ENCODE data around the gene KCNH6.

Gene KCNH6

DNA sequence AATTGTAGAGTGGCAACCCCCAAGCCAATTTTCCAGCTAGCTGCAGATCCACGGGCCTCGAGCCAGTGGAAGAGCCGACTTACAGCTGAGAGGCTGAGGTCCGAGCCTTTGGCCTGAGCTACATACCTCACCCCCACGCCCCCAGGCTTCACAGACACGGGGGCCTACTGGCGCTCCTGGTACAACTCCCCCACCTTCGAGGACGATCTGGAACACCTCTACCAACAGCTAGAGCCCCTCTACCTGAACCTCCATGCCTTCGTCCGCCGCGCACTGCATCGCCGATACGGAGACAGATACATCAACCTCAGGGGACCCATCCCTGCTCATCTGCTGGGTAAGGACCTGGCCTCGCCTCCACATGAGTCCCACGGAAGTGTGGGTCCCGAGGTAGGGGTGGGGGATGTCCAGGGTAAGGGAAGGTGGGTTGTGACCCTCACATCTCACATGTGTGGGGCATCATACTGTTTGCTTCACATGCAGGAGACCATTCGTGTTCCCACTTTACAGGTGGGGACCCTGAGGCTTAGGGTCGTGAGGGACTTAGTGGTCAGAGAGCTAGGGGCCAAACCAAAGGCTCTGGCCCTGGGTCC is 42.9 kb upstream of the KCNH6 start:
- Histone ChIP-seq H3K27ac (ENCODE audit: low read length) (no peak overlapping the region), H3K36me3 (ENCODE audit: insufficient read depth, low read length) (no peaks in the 10 kb centered on the region), H4K20me1 (ENCODE audit: insufficient read depth, low read length) (peaks cover 21% of the 10 kb centered on the region), H3K9me3 (ENCODE audit: insufficient read depth, low read length, severe bottlenecking) (no peaks in the 10 kb centered on the region), H3K27me3 (ENCODE audit: insufficient read depth, low read length, poor library complexity) (peaks cover 35% of the 10 kb centered on the region), H3K79me2 (ENCODE audit: insufficient read depth, low read length) (no peaks in the 10 kb centered on the region), H3K4me3 (ENCODE audit: low read depth in 1 of 2, low read length in 2 of 2) (no peak overlapping the region), H3K4me2 (ENCODE audit: insufficient read depth, low read length) (no peak overlapping the region), H2AFZ (ENCODE audit: low read depth, low read length) (no peak overlapping the region), H3K4me1 (ENCODE audit: insufficient read depth, low read length) (peaks cover 21% of the 10 kb centered on the region), H3K9ac (ENCODE audit: low read depth, low read length) (no peak overlapping the region)
- ATAC-seq (ENCODE audit: insufficient read depth, low read depth), result no peak
- no peak for TF ChIP-seq CTCF (IDR thresholded peaks at IDR 0.05; ENCODE audit: borderline replicate concordance, extremely low read depth, low read length, poor library complexity, severe bottlenecking)
- DNase-seq, result no peak

GRCh38 chr17:63480826-63481487 is 42.2 kb upstream of the KCNH6 start:
- Histone ChIP-seq H3K4me1 (ENCODE audit: insufficient read depth, low read length) (peaks cover 21% of the 10 kb centered on the region), H3K36me3 (ENCODE audit: insufficient read depth, low read length) (no peaks in the 10 kb centered on the region), H4K20me1 (ENCODE audit: insufficient read depth, low read length) (peaks cover 16% of the 10 kb centered on the region), H3K4me3 (ENCODE audit: low read depth in 1 of 2, low read length in 2 of 2) (no peak overlapping the region), H3K27me3 (ENCODE audit: insufficient read depth, low read length, poor library complexity) (peaks cover 28% of the 10 kb centered on the region), H3K9ac (ENCODE audit: low read depth, low read length) (no peak overlapping the region), H3K27ac (ENCODE audit: low read length) (no peak overlapping the region), H2AFZ (ENCODE audit: low read depth, low read length) (no peak overlapping the region), H3K79me2 (ENCODE audit: insufficient read depth, low read length) (no peaks in the 10 kb centered on the region), H3K9me3 (ENCODE audit: insufficient read depth, low read length, severe bottlenecking) (no peaks in the 10 kb centered on the region), H3K4me2 (ENCODE audit: insufficient read depth, low read length) (no peak overlapping the region)
- DNase-seq (no peak), ATAC-seq (ENCODE audit: insufficient read depth, low read depth) (no peak)
- TF ChIP-seq EZH2 (IDR thresholded peaks at IDR 0.05; ENCODE audit: borderline replicate concordance, low read depth, low read length, severe bottlenecking), result no peak
- TF ChIP-seq CTCF (IDR thresholded peaks at IDR 0.05; ENCODE audit: borderline replicate concordance, extremely low read depth, low read length, poor library complexity, severe bottlenecking), result no peak

GRCh38 chr17:63481488-63481870 is 41.7 kb upstream of the KCNH6 start:
- ATAC-seq (ENCODE audit: insufficient read depth, low read depth) (no peak), DNase-seq (no peak)
- no peaks in the 10 kb centered on the region for H3K9me3 ChIP-seq (ENCODE audit: insufficient read depth, low read length, severe bottlenecking)
- TF ChIP-seq EZH2 (IDR thresholded peaks at IDR 0.05; ENCODE audit: borderline replicate concordance, low read depth, low read length, severe bottlenecking) (no peak), CTCF (IDR thresholded peaks at IDR 0.05; ENCODE audit: borderline replicate concordance, extremely low read depth, low read length, poor library complexity, severe bottlenecking) (no peak)
- peaks cover 23% of the 10 kb centered on the region for H3K27me3 ChIP-seq (ENCODE audit: insufficient read depth, low read length, poor library complexity)
- no peaks in the 10 kb centered on the region for H3K36me3 ChIP-seq (ENCODE audit: insufficient read depth, low read length)
- no peak overlapping the region for H3K27ac ChIP-seq (ENCODE audit: low read length)
- no peak overlapping the region for H2AFZ ChIP-seq (ENCODE audit: low read depth, low read length)
- no peak overlapping the region for H3K4me2 ChIP-seq (ENCODE audit: insufficient read depth, low read length)
- no peak overlapping the region for H3K4me3 ChIP-seq (ENCODE audit: low read depth in 1 of 2, low read length in 2 of 2)
- peaks cover 17% of the 10 kb centered on the region for H3K4me1 ChIP-seq (ENCODE audit: insufficient read depth, low read length)
- peaks cover 16% of the 10 kb centered on the region for H4K20me1 ChIP-seq (ENCODE audit: insufficient read depth, low read length)
- H3K9ac ChIP-seq (ENCODE audit: low read depth, low read length), result no peak overlapping the region
- H3K79me2 ChIP-seq (ENCODE audit: insufficient read depth, low read length), result no peaks in the 10 kb centered on the region

All from DND-41 (cell line).